ENCODE measurements around the gene GPR149. TPM values are rescaled to one million over a fixed set of nuclear protein-coding genes. Genes with fewer than 3 reads are reported as not detected.

Gene GPR149
- total RNA-seq (2022) (not detected in 2 replicates), Bru-seq, nascent RNA (percentile 23 among the genes with signal in this experiment), BruChase-seq, experiment 1, labeled RNA remaining after a 2-hour chase (percentile 19 among the genes with signal in this experiment), BruChase-seq, experiment 2, labeled RNA remaining after a 6-hour chase (percentile 23 among the genes with signal in this experiment)
- long read RNA-seq, partial matches to known transcripts, result 0 of 2 reads
- long read RNA-seq, other reads (novel, unspliced or antisense), result 2 of 2 reads

- no TSS peak for BruUV-seq (replicated peaks)
- Histone ChIP-seq H3K9me3 (no peaks in the 10 kb centered on the region), H3K27me3 (replicated peaks; ENCODE audit: control insufficient read depth, insufficient read depth, low read length) (no peaks in the 10 kb centered on the region), H3K4me3 (ENCODE audit: low read depth, low read length) (no peak within 1 kb of the TSS), H3K4me1 (peaks cover 11% of the 10 kb centered on the region; the same call in 1 of the 2 replicates), H3K36me3 (ENCODE audit: control insufficient read depth, insufficient read depth, low read length) (no peaks in the 10 kb centered on the region)
- TF ChIP-seq CTCF (IDR thresholded peaks at IDR 0.05; ENCODE audit: insufficient read depth in 1 of 2, low read depth in 1 of 2, low read length in 1 of 2, severe bottlenecking in 1 of 2, unreplicated experiment in 1 of 2), result no peak
- Mint-ChIP-seq H3K4me1 (ENCODE audit: low read depth, unreplicated experiment) (no peaks in the 10 kb centered on the region), H3K27ac (ENCODE audit: unreplicated experiment) (no peak within 1 kb of the TSS), H3K27me3 (ENCODE audit: insufficient read depth, unreplicated experiment) (no peaks in the 10 kb centered on the region), H3K36me3 (ENCODE audit: insufficient read depth, unreplicated experiment) (no peaks in the 10 kb centered on the region), H3K4me3 (ENCODE audit: unreplicated experiment) (no peak within 1 kb of the TSS), H3K9me3 (ENCODE audit: unreplicated experiment) (no peaks in the 10 kb centered on the region)
- CTCF ChIA-PET, result no interaction called here
- POLR2A ChIA-PET, result no interaction called here
- intact Hi-C loops (cut with micrococcal nuclease; ENCODE audit: unreplicated experiment), result no loop called here
- DNase-seq, result peak; percentile 40 to 51
Measured at GRCh38 chr3:154430014-154430413, at the start of gene GPR149. Gene GPR149 (minus strand): TSS chr3:154430190. CDS start chr3:154429615, 575 bp downstream.

GRCh38 chr3:154473769-154474168 is 43.8 kb upstream of the GPR149 start:
- no peaks in the 10 kb centered on the region for H3K27me3 ChIP-seq (replicated peaks; ENCODE audit: control insufficient read depth, insufficient read depth, low read length)
- TF ChIP-seq CTCF (IDR thresholded peaks at IDR 0.05; ENCODE audit: insufficient read depth in 1 of 2, low read depth in 1 of 2, low read length in 1 of 2, severe bottlenecking in 1 of 2, unreplicated experiment in 1 of 2), result no peak
- Mint-ChIP-seq H3K9me3 (ENCODE audit: unreplicated experiment) (no peaks in the 10 kb centered on the region), H3K4me1 (ENCODE audit: low read depth, unreplicated experiment) (no peaks in the 10 kb centered on the region), H3K36me3 (ENCODE audit: insufficient read depth, unreplicated experiment) (no peaks in the 10 kb centered on the region), H3K4me3 (ENCODE audit: unreplicated experiment) (no peak overlapping the region), H3K27me3 (ENCODE audit: insufficient read depth, unreplicated experiment) (peaks cover 2% of the 10 kb centered on the region), H3K27ac (ENCODE audit: unreplicated experiment) (no peak overlapping the region)
- peaks cover 3% of the 10 kb centered on the region; the same call in 1 of the 2 replicates for H3K9me3 ChIP-seq
- ChIA-PET POLR2A (no interaction called here), CTCF (no interaction called here)
- DNase-seq, result no peak
- intact Hi-C loops (cut with micrococcal nuclease; ENCODE audit: unreplicated experiment), result no loop called here
- H3K36me3 ChIP-seq (ENCODE audit: control insufficient read depth, insufficient read depth, low read length), result no peaks in the 10 kb centered on the region
- no peak overlapping the region for H3K4me3 ChIP-seq (ENCODE audit: low read depth, low read length)
- no TSS peak for BruUV-seq (replicated peaks)
- no peaks in the 10 kb centered on the region for H3K4me1 ChIP-seq

GRCh38 chr3:154469585-154469984 is 39.6 kb upstream of the GPR149 start:
- Histone ChIP-seq H3K36me3 (ENCODE audit: control insufficient read depth, insufficient read depth, low read length) (no peaks in the 10 kb centered on the region), H3K27me3 (replicated peaks; ENCODE audit: control insufficient read depth, insufficient read depth, low read length) (no peaks in the 10 kb centered on the region), H3K9me3 (peaks cover 3% of the 10 kb centered on the region; the same call in 1 of the 2 replicates), H3K4me3 (ENCODE audit: low read depth, low read length) (no peak overlapping the region), H3K4me1 (no peaks in the 10 kb centered on the region)
- intact Hi-C loops (cut with micrococcal nuclease; ENCODE audit: unreplicated experiment), result no loop called here
- Mint-ChIP-seq H3K4me1 (ENCODE audit: low read depth, unreplicated experiment) (no peaks in the 10 kb centered on the region), H3K27ac (ENCODE audit: unreplicated experiment) (no peak overlapping the region), H3K9me3 (ENCODE audit: unreplicated experiment) (no peaks in the 10 kb centered on the region), H3K36me3 (ENCODE audit: insufficient read depth, unreplicated experiment) (no peaks in the 10 kb centered on the region), H3K4me3 (ENCODE audit: unreplicated experiment) (no peak overlapping the region), H3K27me3 (ENCODE audit: insufficient read depth, unreplicated experiment) (peaks cover 2% of the 10 kb centered on the region)
- ChIA-PET CTCF (no interaction called here), POLR2A (no interaction called here)
- DNase-seq, result no peak
- no peak for TF ChIP-seq CTCF (IDR thresholded peaks at IDR 0.05; ENCODE audit: insufficient read depth in 1 of 2, low read depth in 1 of 2, low read length in 1 of 2, severe bottlenecking in 1 of 2, unreplicated experiment in 1 of 2)
- no TSS peak for BruUV-seq (replicated peaks)

Measured in Caco-2 (cell line).